WI38 (cell line): ENCODE data around the gene SCNN1A.
"Not testable (repeated sequence)": the region's sequence is repeated elsewhere in the genome, so short reads cannot be mapped to it uniquely, and the experiment has no call there.

Source experiments
- H3K4me3 ChIP-seq: 2 replicates; pipeline ENCODE4 v1.5.1; 2011; ENCODE audit warnings: low read depth, mild to moderate bottlenecking, control low read depth, low read length
- CTCF ChIP-seq: IDR thresholded peaks from 2 replicates; pipeline ENCODE4 v1.5.1; 2012; ENCODE audit warnings: low read depth, mild to moderate bottlenecking, control low read depth, low read length

SCNN1A gene

DNA sequence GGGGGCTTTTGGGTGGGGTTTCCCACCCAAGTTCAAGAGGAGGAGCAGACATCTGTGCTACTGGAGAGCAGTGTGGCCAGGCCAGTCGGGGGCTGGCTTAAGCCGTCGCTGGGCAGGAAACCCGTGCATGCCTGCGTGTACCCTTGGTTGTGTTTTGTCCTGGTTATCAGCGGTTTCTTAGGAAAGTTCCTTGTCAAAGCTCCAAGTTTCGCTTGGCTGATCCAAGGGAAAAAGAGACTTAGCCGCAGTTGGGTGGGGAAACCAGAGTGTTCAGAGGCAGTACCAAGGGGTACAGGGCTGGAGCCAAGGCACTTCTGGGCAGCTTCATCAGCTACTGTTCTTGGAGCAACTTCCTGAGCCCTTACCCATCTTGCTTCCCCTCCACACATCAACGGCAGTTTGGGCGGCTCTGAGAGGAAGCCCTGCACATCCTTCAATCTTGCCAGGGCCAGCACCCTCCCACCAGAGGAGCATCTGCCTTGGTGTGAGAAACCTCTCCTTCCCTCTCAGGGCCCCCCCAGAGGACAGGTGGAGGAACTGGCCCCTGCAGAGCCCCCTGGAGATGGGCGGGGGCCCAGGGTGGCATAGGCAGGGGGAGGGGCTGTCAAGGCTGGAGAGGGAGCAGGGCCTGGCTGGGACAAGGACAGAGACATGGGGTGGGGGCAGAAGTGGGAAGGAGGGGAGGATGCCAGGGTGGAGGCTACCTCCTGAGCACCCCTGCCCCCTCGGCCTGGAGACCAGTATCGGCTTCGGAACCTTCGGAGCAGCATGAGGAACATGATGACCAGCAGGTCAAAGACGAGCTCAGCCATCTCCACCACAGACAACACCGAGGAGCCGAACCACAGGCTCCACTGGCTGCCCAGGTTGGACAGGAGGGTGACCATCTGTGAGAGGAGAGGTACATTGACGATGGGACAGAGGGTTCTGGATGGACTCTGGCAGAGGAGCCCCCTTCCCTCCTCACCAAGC, 27.7 kb downstream of the SCNN1A start:
- H3K4me3 ChIP-seq, result no peak overlapping the region
- no peak for TF ChIP-seq CTCF

GRCh38 chr12:6346942-6347341, 28.4 kb downstream of the SCNN1A start:
- no peak overlapping the region for H3K4me3 ChIP-seq
- no peak for TF ChIP-seq CTCF

DNA sequence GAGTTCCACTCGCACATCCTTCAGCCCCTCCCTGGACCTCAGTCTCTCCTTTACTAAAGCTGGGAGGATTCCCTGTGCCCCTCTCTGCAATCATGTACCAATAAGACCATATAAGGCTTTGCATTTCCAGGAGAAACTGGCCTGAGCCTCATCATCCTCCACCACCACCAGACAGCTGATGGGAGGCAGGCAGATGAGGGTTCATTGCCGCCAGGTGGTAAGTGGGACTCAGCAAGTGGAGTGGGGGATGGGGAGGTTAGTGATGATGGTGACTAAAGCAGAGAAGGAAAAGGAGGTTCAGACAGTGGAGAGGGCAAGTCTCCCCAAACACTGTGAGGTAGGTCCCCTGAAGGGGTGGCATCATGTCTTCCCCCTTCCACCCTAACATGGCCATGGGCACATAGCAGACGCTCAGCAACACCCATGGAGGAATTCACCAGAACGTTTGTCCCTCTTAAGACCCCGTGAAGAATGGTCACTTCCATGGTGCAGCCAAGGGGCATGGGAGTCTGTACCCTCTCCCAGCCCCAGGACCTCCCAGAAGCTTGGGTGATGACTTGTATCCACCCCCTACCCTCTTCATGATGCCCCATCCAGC, 29.0 kb downstream of the SCNN1A start:
- H3K4me3 ChIP-seq, result no peak overlapping the region
- TF ChIP-seq CTCF, result no peak

- no peak overlapping the region for H3K4me3 ChIP-seq
- TF ChIP-seq CTCF, result no peak
Measured at GRCh38 chr12:6345319-6346091, 29.9 kb downstream of the SCNN1A start.

GRCh38 chr12:6344101-6344660, 31.2 kb downstream of the SCNN1A start:
- not testable (repeated sequence) for H3K4me3 ChIP-seq

- H3K4me3 ChIP-seq, result no peak overlapping the region
- no peak for TF ChIP-seq CTCF
Measured at GRCh38 chr12:6343518-6343917, 31.8 kb downstream of the SCNN1A start.

DNA sequence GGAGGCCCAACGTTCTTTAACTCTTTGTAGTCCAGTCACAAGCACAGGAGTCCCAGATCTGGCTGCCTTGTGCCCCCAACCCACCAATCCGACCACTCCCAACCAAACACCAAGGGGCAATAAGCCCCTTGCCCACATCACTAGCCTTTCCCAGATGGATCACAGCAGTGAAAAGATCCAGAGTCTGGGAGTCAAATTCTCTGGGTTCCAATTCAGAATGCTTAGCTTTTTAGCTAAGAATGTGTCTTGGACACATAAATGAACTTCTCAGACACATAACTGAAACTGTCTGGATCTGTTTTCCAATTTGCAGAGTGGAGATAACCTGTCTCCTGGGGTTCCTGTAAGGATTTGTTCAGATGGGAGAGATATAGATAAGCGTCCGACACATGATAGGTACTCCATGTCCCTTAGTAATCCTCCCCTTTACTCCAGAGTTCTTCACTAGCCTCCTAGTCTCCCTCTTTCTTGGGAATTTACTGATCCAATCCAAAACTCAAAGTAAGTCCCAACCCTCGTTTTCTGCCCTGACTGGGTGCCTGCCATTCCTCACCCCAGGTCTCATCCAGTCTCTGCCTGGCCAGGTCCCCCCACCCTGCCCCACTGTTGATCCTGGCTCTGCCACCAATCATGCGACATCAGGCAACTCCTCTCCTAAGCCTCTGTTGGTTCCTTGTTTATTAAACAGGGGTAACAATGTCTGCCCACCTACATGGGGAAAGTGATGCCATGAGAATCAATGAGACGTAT, 33.0 kb downstream of the SCNN1A start:
- TF ChIP-seq CTCF, result no peak
- peak overlapping the region; percentile 99 for H3K4me3 ChIP-seq
